GM12891 (cell line): Measurements from ENCODE around the gene ENTPD7.

ENCODE experiments used
- POLR2A ChIP-seq: IDR thresholded peaks from 2 replicates; pipeline ENCODE4 v1.6.1; 2011; ENCODE audit warnings: low read depth, low read length, control low read depth
- POLR2AphosphoS5 ChIP-seq: IDR thresholded peaks from 2 replicates; pipeline ENCODE4 v1.6.1; 2011; ENCODE audit warnings: low read depth, low read length, control low read depth
- TAF1 ChIP-seq: IDR thresholded peaks from 2 replicates; pipeline ENCODE4 v1.6.1; 2011; ENCODE audit warnings: low read depth, low read length, control low read depth

- TF ChIP-seq POLR2AphosphoS5 (no peak), POLR2A (no peak), TAF1 (no peak)
These were observed 683 bp upstream of the ENTPD7 start for GRCh38 chr10:99658622-99659030.
